DMS53 treated with DMSO at 0.1 percent for 48 hours (cell line): Measurements from ENCODE around the gene EXTL2.
A peak's percentile ranks its signal among the peaks of the same experiment; 100 is the strongest.
"Not testable (repeated sequence)": the region's sequence is repeated elsewhere in the genome, so short reads cannot be mapped to it uniquely, and the experiment has no call there.

ENCODE experiments used
- DNase-seq: peaks from one replicate; lab custom pipeline; 2025; ENCODE audit not compliant: unreplicated experiment; lab: John Stamatoyannopoulos, UW

EXTL2 gene, protein sequence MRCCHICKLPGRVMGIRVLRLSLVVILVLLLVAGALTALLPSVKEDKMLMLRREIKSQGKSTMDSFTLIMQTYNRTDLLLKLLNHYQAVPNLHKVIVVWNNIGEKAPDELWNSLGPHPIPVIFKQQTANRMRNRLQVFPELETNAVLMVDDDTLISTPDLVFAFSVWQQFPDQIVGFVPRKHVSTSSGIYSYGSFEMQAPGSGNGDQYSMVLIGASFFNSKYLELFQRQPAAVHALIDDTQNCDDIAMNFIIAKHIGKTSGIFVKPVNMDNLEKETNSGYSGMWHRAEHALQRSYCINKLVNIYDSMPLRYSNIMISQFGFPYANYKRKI

GRCh38 chr1:100894603-100895539 lies at the start of gene EXTL2:
Gene EXTL2, minus strand, starts transcription at chr1:100894842. Its CDS starts 6,085 bp downstream, at chr1:100888757.
- DNase-seq, result peak; percentile 98

GRCh38 chr1:100943533-100943932 lies 48.9 kb upstream of the EXTL2 start:
- DNase-seq, result no peak

DNA sequence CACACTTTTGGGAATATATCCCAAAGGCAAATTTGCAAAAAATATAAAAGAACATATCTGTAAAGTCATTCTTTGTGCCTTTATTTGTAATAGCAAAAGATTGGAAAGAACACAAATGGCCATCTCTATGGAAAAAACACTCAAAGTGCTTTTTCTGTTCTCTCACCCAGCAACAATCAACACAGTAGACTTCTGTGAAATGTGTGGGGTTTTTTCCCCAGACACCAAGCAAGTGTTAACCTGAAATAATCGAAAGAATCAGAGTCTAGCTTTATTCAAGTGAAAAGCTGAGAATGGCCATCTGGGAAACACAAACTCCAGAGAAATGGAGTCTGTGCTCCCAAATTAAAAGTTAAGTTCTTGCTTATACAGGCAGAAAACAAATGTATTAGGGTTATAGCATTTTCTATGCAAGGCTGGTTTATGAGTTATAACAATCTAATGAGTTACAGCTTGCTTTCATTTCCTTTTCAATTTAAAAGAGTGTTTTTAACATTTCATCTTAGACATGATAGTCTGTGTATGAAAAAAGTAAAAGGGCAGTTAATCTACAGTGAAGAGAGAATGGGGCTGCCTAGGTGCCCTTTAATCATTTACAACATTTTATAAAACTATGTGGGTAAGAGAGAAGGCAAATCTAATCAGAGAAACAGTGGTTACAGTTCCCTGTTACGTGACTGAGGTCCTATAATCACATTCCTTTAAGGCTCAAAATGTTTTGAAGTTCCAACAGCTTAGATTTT lies 47.8 kb upstream of the EXTL2 start:
- DNase-seq, result no peak

- no peak for DNase-seq
These were observed 47.1 kb upstream of the EXTL2 start for GRCh38 chr1:100941580-100942216.

- DNase-seq, result no peak
These were observed 46.5 kb upstream of the EXTL2 start for GRCh38 chr1:100941098-100941527.

DNA sequence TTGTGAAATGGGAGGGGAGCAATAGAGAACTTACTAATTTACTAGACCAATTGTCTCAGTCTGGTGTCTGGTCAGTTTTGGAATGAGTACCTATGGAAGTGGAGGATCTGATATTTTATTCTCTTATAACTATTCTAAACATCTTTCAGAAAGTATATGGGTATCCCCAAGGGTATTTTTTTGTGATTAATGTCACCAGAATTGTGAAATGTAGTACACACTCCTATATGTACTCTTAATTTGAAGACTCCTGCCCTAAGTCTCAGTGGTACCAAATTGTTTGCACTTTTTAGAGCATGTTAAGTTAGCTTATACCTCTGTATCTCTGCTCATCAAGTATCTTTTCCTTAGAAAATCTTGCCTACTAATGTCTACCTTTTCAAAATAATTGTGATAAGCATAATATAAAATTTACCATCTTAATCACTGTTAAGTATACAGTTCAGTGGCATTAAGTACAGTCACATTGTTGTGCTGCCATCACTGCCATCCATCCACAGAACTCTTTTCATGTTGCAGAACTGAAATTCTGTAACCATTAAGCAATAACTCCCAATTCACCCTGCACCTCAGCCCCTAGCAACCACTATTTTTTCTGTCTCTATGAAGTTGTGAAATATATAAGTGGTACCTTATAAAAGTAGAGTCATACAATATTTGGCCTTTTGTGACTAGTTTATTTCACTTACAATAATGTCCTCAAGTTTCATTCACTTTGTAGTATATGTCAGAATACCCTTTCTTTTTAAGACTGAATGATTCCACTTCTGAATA lies 41.7 kb upstream of the EXTL2 start:
- DNase-seq, result no peak

- not testable (repeated sequence) for DNase-seq
These were observed 38.9 kb upstream of the EXTL2 start for GRCh38 chr1:100933555-100933954.

GRCh38 chr1:100931716-100932115 lies 37.1 kb upstream of the EXTL2 start:
- no peak for DNase-seq

GRCh38 chr1:100930494-100930893 lies 35.9 kb upstream of the EXTL2 start:
- no peak for DNase-seq

DNA sequence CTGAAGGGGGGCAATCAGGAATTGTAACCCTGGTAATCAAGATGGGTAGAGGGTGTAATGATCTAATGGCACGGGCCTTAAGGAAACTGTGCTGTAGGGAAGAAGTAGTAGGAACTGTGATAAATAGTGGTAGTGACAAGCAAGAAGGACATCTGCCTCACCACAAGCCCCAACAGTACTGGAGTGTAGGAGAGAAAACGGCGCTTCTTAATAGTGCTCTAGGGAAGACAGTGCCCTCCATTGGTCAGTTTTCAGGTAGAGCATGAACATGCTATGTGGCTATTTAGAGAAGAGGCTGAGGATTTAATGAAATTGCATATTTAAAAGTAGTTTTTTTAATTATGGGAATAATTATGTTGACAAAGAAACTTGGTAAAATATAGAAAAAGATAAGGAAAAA lies 33.5 kb upstream of the EXTL2 start:
- DNase-seq, result no peak

GRCh38 chr1:100927276-100927675 lies 32.6 kb upstream of the EXTL2 start:
- DNase-seq, result peak; percentile 70

DNA sequence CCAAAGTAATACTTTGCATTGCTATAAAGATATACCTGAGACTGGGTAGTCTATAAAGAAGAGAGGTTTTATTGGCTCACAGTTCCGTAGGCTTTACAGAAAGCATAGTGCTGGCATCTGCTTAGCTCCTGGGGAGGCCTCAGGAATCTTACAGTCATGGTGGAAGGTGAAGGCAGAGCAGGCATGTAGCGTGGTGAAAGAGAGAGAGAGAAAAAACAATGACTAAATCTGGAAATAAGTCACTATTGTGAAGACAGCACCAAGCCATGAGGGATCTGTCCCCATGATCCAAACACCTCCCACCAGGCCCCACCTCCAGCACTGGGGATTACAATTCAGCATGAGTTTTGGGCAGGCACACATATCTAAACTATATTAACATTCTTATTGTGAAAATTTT lies 31.6 kb upstream of the EXTL2 start:
- DNase-seq, result no peak

- DNase-seq, result no peak
These were observed 30.3 kb upstream of the EXTL2 start for GRCh38 chr1:100924991-100925390.

- no peak for DNase-seq
These were observed 29.6 kb upstream of the EXTL2 start for GRCh38 chr1:100924212-100924611.

DNA sequence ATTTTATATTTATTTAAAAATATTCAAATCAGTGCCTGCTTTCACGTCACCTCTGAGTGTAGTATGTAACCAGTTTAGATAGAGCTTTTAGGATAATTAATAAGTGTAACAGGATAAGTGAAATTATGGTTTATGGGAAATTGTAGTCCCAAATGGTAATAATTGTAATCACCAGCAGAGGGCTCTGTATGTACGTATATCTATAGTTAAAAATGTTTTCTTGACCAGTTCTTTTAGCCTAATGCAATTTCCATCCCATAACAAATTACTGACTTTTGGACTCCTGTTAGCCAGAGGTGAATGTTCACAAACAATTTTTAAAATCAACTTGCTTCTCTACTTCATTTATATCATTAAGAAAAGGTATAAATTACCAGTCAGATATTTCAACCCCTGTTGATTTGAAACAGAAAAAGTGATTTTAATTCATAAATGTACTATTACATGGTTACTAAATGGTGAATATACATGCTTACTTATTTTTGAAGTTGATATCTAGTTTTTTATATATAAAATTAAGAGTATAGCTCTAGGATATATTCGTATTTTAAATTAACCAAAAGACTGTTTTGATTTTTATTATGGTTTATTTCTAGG lies 26.6 kb upstream of the EXTL2 start:
- peak; percentile 85 for DNase-seq

DNA sequence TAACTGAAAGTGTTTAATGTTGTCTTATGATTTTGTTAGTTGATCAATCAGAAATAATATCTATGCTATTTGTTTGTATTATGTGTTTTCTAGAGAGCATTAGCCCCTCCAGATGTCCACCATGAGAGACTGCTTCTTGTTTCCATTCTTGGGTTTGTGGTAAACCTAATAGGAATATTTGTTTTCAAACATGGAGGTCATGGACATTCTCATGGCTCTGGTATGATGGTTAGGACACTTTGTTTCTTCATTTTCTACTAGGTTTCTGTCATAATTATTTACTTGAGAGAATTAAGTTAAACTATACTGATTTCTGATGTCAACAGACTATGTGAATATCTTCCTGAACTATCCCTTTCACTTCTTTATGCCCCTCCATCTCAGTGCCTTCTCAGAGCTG lies 17.4 kb upstream of the EXTL2 start:
- no peak for DNase-seq

GRCh38 chr1:100909018-100909417 lies 14.4 kb upstream of the EXTL2 start:
- no peak for DNase-seq

DNA sequence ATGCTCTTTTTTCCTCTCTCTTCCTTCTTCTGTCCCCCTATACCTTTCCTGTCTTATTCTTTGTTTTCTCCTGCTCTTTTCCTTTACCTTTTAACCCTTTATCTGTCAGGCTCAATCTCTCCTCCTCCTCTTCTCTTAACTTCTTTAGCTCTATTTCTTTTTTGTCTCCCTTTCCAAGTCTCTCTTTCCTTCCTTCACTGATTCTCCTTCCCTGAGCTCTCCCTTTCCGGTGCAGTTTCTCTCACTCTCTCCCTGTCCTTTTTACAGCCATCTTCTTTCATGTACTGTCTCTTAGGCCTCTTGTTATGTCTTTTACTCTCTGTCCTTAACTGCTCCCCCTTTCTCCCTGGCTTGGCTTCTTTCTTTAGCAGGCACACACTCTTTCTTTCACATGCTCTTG lies 13.2 kb upstream of the EXTL2 start:
- DNase-seq, result no peak

- no peak for DNase-seq
These were observed 10.5 kb upstream of the EXTL2 start for GRCh38 chr1:100905181-100905580.

GRCh38 chr1:100904528-100904927 lies 9.9 kb upstream of the EXTL2 start:
- no peak for DNase-seq
